Measurements from ENCODE around the gene WFDC12.

WFDC12 gene

GRCh38 chr20:45115829-45116228 is 8.4 kb downstream of the WFDC12 start:
- in situ Hi-C loops (cut with HindIII; ENCODE audit: low sequenced_read_pairs), result no loop called here

- in situ Hi-C loops (cut with HindIII; ENCODE audit: low sequenced_read_pairs), result no loop called here
Measured at GRCh38 chr20:45115386-45115774, 8.9 kb downstream of the WFDC12 start.

GRCh38 chr20:45114465-45115385 is 9.5 kb downstream of the WFDC12 start, which contains the start of gene WFDC5:
Gene WFDC5 (minus strand): TSS chr20:45115174. CDS start chr20:45115083, 91 bp downstream.
- in situ Hi-C loops (cut with HindIII; ENCODE audit: low sequenced_read_pairs), result no loop called here

GRCh38 chr20:45113865-45114264 is 10.4 kb downstream of the WFDC12 start:
- in situ Hi-C loops (cut with HindIII; ENCODE audit: low sequenced_read_pairs), result no loop called here

- in situ Hi-C loops (cut with HindIII; ENCODE audit: low sequenced_read_pairs), result no loop called here
Measured at GRCh38 chr20:45112754-45113153, 11.5 kb downstream of the WFDC12 start.

- in situ Hi-C loops (cut with HindIII; ENCODE audit: low sequenced_read_pairs), result no loop called here
Measured at GRCh38 chr20:45111799-45112471, 12.3 kb downstream of the WFDC12 start.

GRCh38 chr20:45111285-45111684 is 13.0 kb downstream of the WFDC12 start:
- in situ Hi-C loops (cut with HindIII; ENCODE audit: low sequenced_read_pairs), result no loop called here

GRCh38 chr20:45110301-45110700 is 14.0 kb downstream of the WFDC12 start:
- in situ Hi-C loops (cut with HindIII; ENCODE audit: low sequenced_read_pairs), result no loop called here

- in situ Hi-C loops (cut with HindIII; ENCODE audit: low sequenced_read_pairs), result no loop called here
Measured at GRCh38 chr20:45109634-45110033, 14.6 kb downstream of the WFDC12 start.

GRCh38 chr20:45105317-45105716 is 18.9 kb downstream of the WFDC12 start:
- in situ Hi-C loops (cut with HindIII; ENCODE audit: low sequenced_read_pairs), result no loop called here

- in situ Hi-C loops (cut with HindIII; ENCODE audit: low sequenced_read_pairs), result loop anchor here (5.0 kb wide), 1 partner anchor 203 kb away; the partner anchor contains the start of genes MATN4 and RBPJL
Measured at GRCh38 chr20:45104786-45105185, 19.5 kb downstream of the WFDC12 start.

- in situ Hi-C loops (cut with HindIII; ENCODE audit: low sequenced_read_pairs), result loop anchor here (5.0 kb wide), 1 partner anchor 204 kb away; the partner anchor contains the start of genes MATN4 and RBPJL
Measured at GRCh38 chr20:45103072-45103471, 21.2 kb downstream of the WFDC12 start.

- in situ Hi-C loops (cut with HindIII; ENCODE audit: low sequenced_read_pairs), result loop anchor here (5.0 kb wide), 1 partner anchor 206 kb away; the partner anchor contains the start of genes MATN4 and RBPJL
Measured at GRCh38 chr20:45101333-45101850, 22.9 kb downstream of the WFDC12 start.

GRCh38 chr20:45100563-45101245 is 23.6 kb downstream of the WFDC12 start, which contains the start of gene KCNS1:
Gene KCNS1 (minus strand): TSS chr20:45101127. CDS start chr20:45099236, 1,891 bp downstream.
- in situ Hi-C loops (cut with HindIII; ENCODE audit: low sequenced_read_pairs), result loop anchor here (5.0 kb wide), 1 partner anchor 207 kb away; the partner anchor contains the start of genes MATN4 and RBPJL

GRCh38 chr20:45098103-45098773 is 26.0 kb downstream of the WFDC12 start:
- in situ Hi-C loops (cut with HindIII; ENCODE audit: low sequenced_read_pairs), result no loop called here

GRCh38 chr20:45097485-45098102 is 26.7 kb downstream of the WFDC12 start:
- in situ Hi-C loops (cut with HindIII; ENCODE audit: low sequenced_read_pairs), result no loop called here

- in situ Hi-C loops (cut with HindIII; ENCODE audit: low sequenced_read_pairs), result no loop called here
Measured at GRCh38 chr20:45096781-45097180, 27.5 kb downstream of the WFDC12 start.

GRCh38 chr20:45095805-45096238 is 28.4 kb downstream of the WFDC12 start:
- in situ Hi-C loops (cut with HindIII; ENCODE audit: low sequenced_read_pairs), result no loop called here

- in situ Hi-C loops (cut with HindIII; ENCODE audit: low sequenced_read_pairs), result no loop called here
Measured at GRCh38 chr20:45094864-45095574, 29.2 kb downstream of the WFDC12 start.
